Measurements from ENCODE around the gene ABLIM3. TPM values are rescaled to one million over a fixed set of nuclear protein-coding genes. Genes with fewer than 3 reads are reported as not detected.

The ABLIM3 gene
- total RNA-seq, 1 experiment from 2014 or later = 12.9 TPM

- intact Hi-C loops (cut with micrococcal nuclease; ENCODE audit: unreplicated experiment) = no loop called here
- in situ Hi-C loops (cut with HindIII; ENCODE audit: low pct_unique_long_range_greater_than_20kb, low sequenced_read_pairs) = no loop called here
- no peak overlapping the region for H3K4me3 ChIP-seq (ENCODE audit: low read depth in 2 of 2, low read length in 2 of 2)
Measured at GRCh38 chr5:149246906-149247305, 105.6 kb downstream of the ABLIM3 start.

GRCh38 chr5:149247726-149248125, 106.4 kb downstream of the ABLIM3 start:
- ChIA-PET POLR2A (no interaction called here), CTCF (no interaction called here)
- intact Hi-C loops (cut with micrococcal nuclease; ENCODE audit: unreplicated experiment) (no loop called here), in situ Hi-C loops (cut with HindIII; ENCODE audit: low pct_unique_long_range_greater_than_20kb, low sequenced_read_pairs) (no loop called here)
- Histone ChIP-seq H3K27me3 (ENCODE audit: control insufficient read depth, insufficient read depth, low read length) (no peaks in the 10 kb centered on the region), H3K9me3 (ENCODE audit: control insufficient read depth, insufficient read depth, low read depth, low read length) (no peaks in the 10 kb centered on the region), H3K27ac (ENCODE audit: low read length) (no peak overlapping the region), H3K4me3 (ENCODE audit: low read depth in 2 of 2, low read length in 2 of 2) (no peak overlapping the region), H3K4me1 (ENCODE audit: control insufficient read depth, insufficient read depth, low read length) (no peaks in the 10 kb centered on the region), H3K36me3 (ENCODE audit: control insufficient read depth, insufficient read depth, low read length) (no peaks in the 10 kb centered on the region)
- ATAC-seq = no peak
- TF ChIP-seq SIN3A (IDR thresholded peaks at IDR 0.05; ENCODE audit: borderline replicate concordance, insufficient read depth, low read depth, low read length) = no peak
- TF ChIP-seq, protein P1, sequence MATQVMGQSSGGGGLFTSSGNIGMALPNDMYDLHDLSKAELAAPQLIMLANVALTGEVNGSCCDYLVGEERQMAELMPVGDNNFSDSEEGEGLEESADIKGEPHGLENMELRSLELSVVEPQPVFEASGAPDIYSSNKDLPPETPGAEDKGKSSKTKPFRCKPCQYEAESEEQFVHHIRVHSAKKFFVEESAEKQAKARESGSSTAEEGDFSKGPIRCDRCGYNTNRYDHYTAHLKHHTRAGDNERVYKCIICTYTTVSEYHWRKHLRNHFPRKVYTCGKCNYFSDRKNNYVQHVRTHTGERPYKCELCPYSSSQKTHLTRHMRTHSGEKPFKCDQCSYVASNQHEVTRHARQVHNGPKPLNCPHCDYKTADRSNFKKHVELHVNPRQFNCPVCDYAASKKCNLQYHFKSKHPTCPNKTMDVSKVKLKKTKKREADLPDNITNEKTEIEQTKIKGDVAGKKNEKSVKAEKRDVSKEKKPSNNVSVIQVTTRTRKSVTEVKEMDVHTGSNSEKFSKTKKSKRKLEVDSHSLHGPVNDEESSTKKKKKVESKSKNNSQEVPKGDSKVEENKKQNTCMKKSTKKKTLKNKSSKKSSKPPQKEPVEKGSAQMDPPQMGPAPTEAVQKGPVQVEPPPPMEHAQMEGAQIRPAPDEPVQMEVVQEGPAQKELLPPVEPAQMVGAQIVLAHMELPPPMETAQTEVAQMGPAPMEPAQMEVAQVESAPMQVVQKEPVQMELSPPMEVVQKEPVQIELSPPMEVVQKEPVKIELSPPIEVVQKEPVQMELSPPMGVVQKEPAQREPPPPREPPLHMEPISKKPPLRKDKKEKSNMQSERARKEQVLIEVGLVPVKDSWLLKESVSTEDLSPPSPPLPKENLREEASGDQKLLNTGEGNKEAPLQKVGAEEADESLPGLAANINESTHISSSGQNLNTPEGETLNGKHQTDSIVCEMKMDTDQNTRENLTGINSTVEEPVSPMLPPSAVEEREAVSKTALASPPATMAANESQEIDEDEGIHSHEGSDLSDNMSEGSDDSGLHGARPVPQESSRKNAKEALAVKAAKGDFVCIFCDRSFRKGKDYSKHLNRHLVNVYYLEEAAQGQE (IDR thresholded peaks at IDR 0.05; ENCODE audit: insufficient read depth in 1 of 2, low read depth in 2 of 2, low read length in 1 of 2) = no peak
- no peak for TF ChIP-seq POLR2AphosphoS5 (IDR thresholded peaks at IDR 0.05; ENCODE audit: low read depth, low read length)
- TF ChIP-seq CTCF (IDR thresholded peaks at IDR 0.05) = no peak
- no peak for TF ChIP-seq TCF7L2 (IDR thresholded peaks at IDR 0.05; ENCODE audit: low read depth, low read length)
- no peak for DNase-seq (ENCODE audit: low read depth, low spot score)
- BruUV-seq (replicated peaks) = no TSS peak

More at GRCh38 chr5:149246906-149247305, 105.6 kb downstream of the ABLIM3 start:
- ChIA-PET CTCF (no interaction called here), POLR2A (no interaction called here)
- no TSS peak for BruUV-seq (replicated peaks)
- TF ChIP-seq POLR2AphosphoS5 (IDR thresholded peaks at IDR 0.05; ENCODE audit: low read depth, low read length) (no peak), TCF7L2 (IDR thresholded peaks at IDR 0.05; ENCODE audit: low read depth, low read length) (no peak), CTCF (IDR thresholded peaks at IDR 0.05) (no peak), SIN3A (IDR thresholded peaks at IDR 0.05; ENCODE audit: borderline replicate concordance, insufficient read depth, low read depth, low read length) (no peak)
- TF ChIP-seq, protein P1 (IDR thresholded peaks at IDR 0.05; ENCODE audit: insufficient read depth in 1 of 2, low read depth in 2 of 2, low read length in 1 of 2) = no peak
- ATAC-seq (no peak), DNase-seq (ENCODE audit: low read depth, low spot score) (no peak)
- Histone ChIP-seq H3K4me1 (ENCODE audit: control insufficient read depth, insufficient read depth, low read length) (no peaks in the 10 kb centered on the region), H3K27me3 (ENCODE audit: control insufficient read depth, insufficient read depth, low read length) (no peaks in the 10 kb centered on the region), H3K27ac (ENCODE audit: low read length) (no peak overlapping the region), H3K9me3 (ENCODE audit: control insufficient read depth, insufficient read depth, low read depth, low read length) (no peaks in the 10 kb centered on the region), H3K36me3 (ENCODE audit: control insufficient read depth, insufficient read depth, low read length) (no peaks in the 10 kb centered on the region)

Data from Panc1 (cell line).